Cardiac muscle cell (in vitro differentiated cells and primary cell): ENCODE measurements around the gene C10orf143. TPM values are rescaled to one million over a fixed set of nuclear protein-coding genes. Genes with fewer than 3 reads are reported as not detected.
A peak's percentile ranks its signal among the peaks of the same experiment; 100 is the strongest.

Experiments
- DNase-seq, 2 donors: peaks; one replicate each; pipeline versions ENCODE4 v3.0.0 to v3.0.0-alpha.2; 2010 to 2017; ENCODE audit warnings: low read depth in 1 of 2, low spot score in 1 of 2
- H3K27ac ChIP-seq: fragments of 200-600 bp; sonication (generic); 2 replicates; pipeline ENCODE4 v1.5.1; 2016
- H3K27me3 ChIP-seq: fragments of 200-600 bp; sonication (generic); 2 replicates; pipeline ENCODE4 v1.6.0; 2016; ENCODE audit warnings: control low read depth
- H3K36me3 ChIP-seq: fragments of 200-600 bp; sonication (generic); 2 replicates; pipeline ENCODE4 v1.5.1; 2016; ENCODE audit warnings: control low read depth
- H3K4me1 ChIP-seq: fragments of 200-600 bp; sonication (generic); 2 replicates; pipeline ENCODE4 v1.8.1; 2017; ENCODE audit warnings: low read depth, mild to moderate bottlenecking, mixed run types
- H3K4me3 ChIP-seq: fragments of 200-600 bp; sonication (generic); 2 replicates; pipeline ENCODE4 v1.5.1; 2016; ENCODE audit warnings: mild to moderate bottlenecking
- H3K9me3 ChIP-seq: fragments of 200-600 bp; sonication (generic); 2 replicates; pipeline ENCODE4 v1.5.1; 2017; ENCODE audit warnings: low read depth, mild to moderate bottlenecking, control low read depth
- polyA plus RNA-seq: library from polyadenylated mRNA; unstranded; fragments of >200 nt; fragmentation: Nextera tagmentation; extraction: Ambion mirVana; gene quantifications from 2 replicates; pipeline ENCODE4 v1.2.1, GENCODE V29; 2016
- total RNA-seq: library from RNA; depleted of rRNA; stranded (reverse); fragments of >200 nt; gene quantifications from 2 replicates; pipeline ENCODE4 v1.2.3, GENCODE V29; 2016
- TF ChIP-seq, protein P1 (sequence below): IDR thresholded peaks from 2 replicates; pipeline ENCODE4 v1.5.1; 2012; ENCODE audit warnings: low read depth, mild to moderate bottlenecking, low read length

Gene C10orf143
- total and polyA plus RNA-seq, 2 experiments from 2014 or later, result 1.1 to 5.7 TPM

DNA sequence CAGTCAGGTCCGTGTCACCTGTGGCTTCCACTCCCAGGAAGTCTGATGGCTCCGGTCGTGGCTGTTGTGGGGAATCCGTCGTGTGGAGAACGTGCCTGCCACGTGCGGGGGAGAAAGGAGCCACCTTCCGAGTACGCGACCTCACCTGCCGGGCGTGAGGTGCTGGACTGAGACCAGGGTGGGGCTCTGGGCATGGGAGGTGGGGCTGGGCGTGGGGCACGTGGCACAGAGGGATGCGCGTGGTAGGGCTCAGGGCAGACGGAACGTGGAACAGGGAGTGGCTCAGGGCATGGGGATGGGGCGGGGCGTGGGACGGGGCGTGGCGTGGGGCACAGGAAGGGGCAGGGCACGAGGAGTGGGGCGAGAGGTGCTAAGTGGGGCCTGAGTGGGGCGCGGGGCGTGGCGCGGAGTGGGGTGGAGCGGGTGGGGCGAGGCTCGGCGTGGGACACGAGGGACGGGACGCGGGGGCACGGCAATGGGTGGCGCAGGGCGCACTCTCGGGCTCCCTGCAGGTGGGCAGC, 64.8 kb downstream of the C10orf143 start:
- TF ChIP-seq, protein P1, sequence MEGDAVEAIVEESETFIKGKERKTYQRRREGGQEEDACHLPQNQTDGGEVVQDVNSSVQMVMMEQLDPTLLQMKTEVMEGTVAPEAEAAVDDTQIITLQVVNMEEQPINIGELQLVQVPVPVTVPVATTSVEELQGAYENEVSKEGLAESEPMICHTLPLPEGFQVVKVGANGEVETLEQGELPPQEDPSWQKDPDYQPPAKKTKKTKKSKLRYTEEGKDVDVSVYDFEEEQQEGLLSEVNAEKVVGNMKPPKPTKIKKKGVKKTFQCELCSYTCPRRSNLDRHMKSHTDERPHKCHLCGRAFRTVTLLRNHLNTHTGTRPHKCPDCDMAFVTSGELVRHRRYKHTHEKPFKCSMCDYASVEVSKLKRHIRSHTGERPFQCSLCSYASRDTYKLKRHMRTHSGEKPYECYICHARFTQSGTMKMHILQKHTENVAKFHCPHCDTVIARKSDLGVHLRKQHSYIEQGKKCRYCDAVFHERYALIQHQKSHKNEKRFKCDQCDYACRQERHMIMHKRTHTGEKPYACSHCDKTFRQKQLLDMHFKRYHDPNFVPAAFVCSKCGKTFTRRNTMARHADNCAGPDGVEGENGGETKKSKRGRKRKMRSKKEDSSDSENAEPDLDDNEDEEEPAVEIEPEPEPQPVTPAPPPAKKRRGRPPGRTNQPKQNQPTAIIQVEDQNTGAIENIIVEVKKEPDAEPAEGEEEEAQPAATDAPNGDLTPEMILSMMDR, result no peak
- DNase-seq, result no peak
- Histone ChIP-seq H3K27ac (no peak overlapping the region), H3K4me3 (no peak overlapping the region), H3K4me1 (no peaks in the 10 kb centered on the region), H3K9me3 (no peaks in the 10 kb centered on the region), H3K36me3 (no peaks in the 10 kb centered on the region), H3K27me3 (peaks cover 6% of the 10 kb centered on the region)

DNA sequence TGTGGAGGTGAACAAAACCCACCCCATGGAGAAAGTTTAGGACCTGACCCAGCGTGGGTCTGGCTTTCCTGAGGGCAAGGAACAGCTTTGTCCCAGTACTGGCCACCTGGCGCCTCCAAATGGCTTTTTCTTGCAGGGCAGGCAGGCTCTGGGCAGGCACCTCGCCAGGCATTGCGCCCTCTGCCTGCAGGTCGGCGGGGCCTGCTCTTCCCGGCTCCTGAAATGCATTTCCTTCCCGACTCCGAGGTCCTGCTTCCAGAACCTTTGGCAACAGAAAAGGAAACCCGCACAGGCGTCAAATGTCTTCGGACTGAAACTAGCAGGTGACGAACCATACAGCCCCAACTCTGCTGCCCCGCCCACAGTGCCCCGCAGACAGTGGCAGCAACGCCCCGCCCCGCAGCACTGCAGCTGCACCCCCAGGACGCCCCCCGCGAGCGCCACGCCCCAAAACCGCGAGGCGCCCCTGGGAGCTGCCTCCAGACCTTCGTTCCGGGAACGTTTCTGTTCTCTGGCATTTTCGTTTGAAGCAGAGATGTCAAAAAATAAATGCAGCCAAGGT, 65.5 kb downstream of the C10orf143 start:
- no peak overlapping the region for H3K27ac ChIP-seq
- DNase-seq, result peak; percentile 4 to 26

DNA sequence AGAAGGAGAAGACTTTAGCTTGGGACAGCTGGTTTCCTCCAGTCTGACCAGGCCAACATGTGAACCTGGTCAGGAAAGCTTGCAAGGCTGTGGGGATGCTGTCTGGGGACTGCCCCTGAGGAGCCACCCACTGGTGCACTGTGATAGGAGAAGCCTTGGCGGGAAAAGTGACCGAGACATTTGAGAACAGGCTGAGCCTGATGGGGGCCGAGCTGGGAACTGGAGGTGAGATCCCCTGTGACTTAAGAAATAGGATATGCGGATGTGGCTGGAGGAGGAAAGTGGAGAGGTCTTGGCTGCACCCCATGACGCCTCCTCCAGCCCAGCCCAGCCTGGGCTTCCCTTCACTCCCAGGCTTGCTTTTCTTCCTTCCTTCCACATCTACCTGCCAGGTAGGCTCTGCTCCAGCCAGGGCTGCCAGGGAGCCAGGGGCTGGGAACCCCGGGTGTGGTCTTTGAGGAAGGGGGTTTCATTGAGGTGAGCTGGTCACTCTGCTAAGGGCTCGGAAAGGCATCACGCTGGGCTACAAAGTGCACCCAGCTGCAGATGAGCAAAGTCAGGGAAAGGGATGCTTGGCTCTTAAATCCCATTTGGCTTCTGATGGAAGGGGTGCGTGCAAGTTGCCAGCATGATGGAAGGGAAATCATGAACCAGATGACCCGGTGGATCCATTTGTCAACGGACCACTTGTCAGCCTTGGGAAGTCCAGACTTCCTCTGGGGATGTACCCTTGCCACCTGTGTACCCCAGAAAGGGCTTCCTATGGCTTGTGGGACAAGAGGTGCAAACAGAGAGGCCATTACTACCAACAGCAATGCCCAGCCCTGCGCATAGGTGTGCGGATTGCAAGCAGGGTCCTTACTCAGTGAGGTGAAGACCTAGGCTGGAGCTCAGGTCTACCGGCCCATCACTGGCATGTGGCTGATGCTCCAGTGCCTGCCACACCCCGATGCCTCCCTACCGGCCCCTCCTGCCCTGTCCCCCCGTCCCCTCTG, 66.3 kb downstream of the C10orf143 start:
- no peak for DNase-seq
- no peaks in the 10 kb centered on the region for H3K9me3 ChIP-seq
- H3K36me3 ChIP-seq, result no peaks in the 10 kb centered on the region

More for the DNA sequence above, 65.5 kb downstream of the C10orf143 start:
- H3K9me3 ChIP-seq, result no peaks in the 10 kb centered on the region
- H3K27me3 ChIP-seq, result peaks cover 6% of the 10 kb centered on the region
- no peaks in the 10 kb centered on the region for H3K36me3 ChIP-seq
- no peaks in the 10 kb centered on the region for H3K4me1 ChIP-seq
- no peak overlapping the region for H3K4me3 ChIP-seq
- TF ChIP-seq, protein P1, result peak; percentile 31

DNA sequence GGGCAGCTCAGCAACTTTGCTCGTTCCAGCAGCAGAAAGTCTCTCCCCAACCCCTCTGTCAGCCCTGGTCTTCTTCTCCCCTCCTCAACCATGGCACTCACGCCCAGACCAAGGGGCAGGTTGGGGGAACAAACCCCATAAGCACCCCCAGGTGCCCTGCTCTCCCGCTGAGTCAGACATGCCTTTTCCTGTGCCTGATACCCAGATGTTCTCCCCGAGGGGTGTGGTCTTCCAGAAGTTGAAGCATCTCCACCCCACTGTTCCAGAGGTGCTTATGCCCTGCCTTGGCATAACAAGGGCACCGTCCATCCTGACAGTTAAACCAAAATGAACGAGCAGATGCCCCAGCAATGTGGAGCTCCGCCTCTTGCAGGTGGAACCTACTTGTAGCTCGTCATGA, 67.1 kb downstream of the C10orf143 start:
- no peaks in the 10 kb centered on the region for H3K4me1 ChIP-seq
- DNase-seq, result no peak
- H3K27me3 ChIP-seq, result peaks cover 6% of the 10 kb centered on the region
- H3K4me3 ChIP-seq, result no peak overlapping the region
- no peaks in the 10 kb centered on the region for H3K9me3 ChIP-seq
- no peak overlapping the region for H3K27ac ChIP-seq
- H3K36me3 ChIP-seq, result no peaks in the 10 kb centered on the region
- TF ChIP-seq, protein P1, result no peak

More for the DNA sequence above, 66.3 kb downstream of the C10orf143 start:
- Histone ChIP-seq H3K4me3 (no peak overlapping the region), H3K27me3 (peaks cover 6% of the 10 kb centered on the region), H3K4me1 (no peaks in the 10 kb centered on the region), H3K27ac (no peak overlapping the region)
- TF ChIP-seq, protein P1, result no peak

DNA sequence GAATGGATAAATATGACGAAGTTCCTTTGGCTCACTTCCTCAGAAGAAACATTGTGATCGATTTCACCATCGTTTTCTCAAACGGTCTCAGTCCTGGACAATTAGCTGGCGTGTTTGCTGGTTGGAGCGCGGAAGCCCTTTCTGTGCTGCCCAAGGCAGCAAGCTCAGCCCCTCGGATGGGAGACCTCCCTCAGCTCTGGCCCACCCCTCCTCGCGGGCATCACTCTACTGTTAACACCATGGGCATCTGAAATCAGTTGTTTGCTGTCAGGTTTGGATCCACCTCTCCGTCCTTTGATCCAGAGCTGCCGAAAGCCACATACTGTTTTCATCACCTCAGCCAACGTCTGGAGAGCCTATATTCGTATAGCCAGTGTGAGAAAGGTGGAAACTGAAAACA, 68.2 kb downstream of the C10orf143 start:
- H3K4me3 ChIP-seq, result no peak overlapping the region
- H3K4me1 ChIP-seq, result no peaks in the 10 kb centered on the region
- no peak for DNase-seq
- no peak overlapping the region for H3K27ac ChIP-seq
- no peaks in the 10 kb centered on the region for H3K36me3 ChIP-seq
- peaks cover 6% of the 10 kb centered on the region for H3K27me3 ChIP-seq
- H3K9me3 ChIP-seq, result no peaks in the 10 kb centered on the region
- TF ChIP-seq, protein P1, result no peak
